NCI-H146 (cell line): ENCODE data around the gene SPECC1L.

Experiments
- DNase-seq: peaks from one replicate; lab custom pipeline; 2025; lab: John Stamatoyannopoulos, UW

SPECC1L gene

DNA sequence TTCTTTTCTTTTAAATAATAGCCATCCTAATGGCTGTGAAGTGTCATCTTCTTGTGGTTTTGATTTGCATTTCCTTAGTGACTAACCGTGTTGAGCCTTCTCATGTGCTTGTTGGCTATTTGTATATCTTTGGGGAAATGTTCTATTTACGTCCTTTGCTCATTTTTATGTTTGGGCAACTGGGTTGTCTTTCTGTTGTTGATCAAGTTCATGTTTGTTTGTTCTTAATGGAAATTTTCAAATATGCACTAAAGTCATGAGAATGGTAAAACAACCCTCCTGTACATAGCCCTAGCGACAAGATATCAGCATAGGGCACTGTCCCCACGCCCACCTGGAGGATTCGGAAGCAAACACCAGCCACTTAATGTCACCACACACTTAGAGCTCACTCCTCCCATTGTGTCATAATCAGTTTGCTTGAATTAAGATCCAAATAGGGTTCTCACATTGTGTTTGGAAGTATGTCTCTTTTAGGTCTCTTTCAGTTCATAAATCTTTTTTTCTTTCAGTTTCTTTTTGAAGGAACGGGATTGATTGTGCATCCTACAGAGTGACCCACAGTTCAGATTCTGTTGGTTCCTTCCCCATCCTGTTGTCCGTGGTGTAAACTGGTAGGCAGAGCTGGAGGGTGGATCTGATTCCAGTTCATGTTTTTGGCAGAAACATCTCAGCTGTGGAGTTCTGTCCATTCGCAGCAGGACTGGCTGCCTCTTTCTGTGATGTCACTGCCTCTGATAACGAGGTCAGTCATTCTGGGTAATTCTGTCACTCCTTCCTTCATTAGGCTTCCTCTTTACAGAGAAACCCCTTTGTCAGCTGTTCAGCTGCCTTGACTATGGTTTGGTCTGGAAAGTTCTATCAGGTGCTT lies 130.3 kb downstream of the SPECC1L start:
- DNase-seq: no peak

DNA sequence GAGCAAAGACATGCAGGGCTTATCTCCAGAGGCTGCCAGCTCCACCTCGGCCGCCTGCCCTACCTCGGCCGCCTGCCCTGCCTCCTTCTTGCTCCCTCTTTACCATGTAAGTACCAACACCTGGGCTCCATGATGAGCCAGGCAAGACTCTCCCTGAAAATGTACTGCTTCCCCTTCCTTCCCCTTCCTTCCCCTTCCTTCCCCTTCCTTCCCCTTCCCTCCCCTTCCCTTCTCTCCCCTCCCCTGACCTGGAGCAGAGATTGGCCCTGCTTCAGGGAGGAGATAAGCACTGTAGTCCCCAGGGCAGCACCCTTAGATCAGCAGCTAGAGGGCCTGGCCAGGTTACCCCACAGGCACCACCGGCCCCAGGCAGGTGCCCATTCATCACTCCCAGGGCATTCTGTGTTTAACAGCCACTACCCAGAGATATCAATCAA lies 131.3 kb downstream of the SPECC1L start:
- DNase-seq: no peak

DNA sequence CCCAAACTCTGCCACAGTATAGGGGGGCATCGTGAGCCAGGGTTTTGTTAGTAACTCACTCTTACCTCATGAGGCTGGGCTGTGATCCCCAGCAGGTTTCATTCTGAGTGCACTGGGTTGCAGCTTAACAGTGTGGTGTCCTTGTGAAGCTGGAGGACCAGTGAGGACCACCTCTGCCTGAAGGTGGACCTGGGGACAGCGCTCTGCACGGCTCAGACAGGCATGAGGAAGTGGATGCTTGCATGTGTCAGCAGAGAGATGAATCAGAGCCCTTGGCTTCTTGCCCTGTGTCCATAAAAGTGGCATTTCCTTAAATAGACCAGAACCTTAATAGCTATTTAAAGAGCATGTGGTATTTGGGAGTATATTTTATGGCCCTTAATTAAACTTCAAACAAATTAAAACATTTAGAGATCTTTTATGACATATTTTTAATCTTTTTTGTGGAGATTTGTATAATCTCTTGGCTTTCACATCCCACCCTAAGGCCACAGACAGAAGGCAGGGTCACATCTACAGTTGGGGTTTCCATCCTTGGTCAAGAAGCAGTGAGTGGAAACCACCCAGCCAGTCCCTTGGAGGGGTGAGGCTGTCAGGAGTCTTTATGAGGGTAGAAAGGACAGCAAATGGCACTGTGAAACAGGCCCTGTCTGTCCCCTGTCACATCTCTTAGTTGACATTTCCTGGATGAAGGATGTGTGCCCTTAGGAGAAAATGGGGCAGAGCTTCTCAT lies 132.0 kb downstream of the SPECC1L start:
- DNase-seq: no peak

DNA sequence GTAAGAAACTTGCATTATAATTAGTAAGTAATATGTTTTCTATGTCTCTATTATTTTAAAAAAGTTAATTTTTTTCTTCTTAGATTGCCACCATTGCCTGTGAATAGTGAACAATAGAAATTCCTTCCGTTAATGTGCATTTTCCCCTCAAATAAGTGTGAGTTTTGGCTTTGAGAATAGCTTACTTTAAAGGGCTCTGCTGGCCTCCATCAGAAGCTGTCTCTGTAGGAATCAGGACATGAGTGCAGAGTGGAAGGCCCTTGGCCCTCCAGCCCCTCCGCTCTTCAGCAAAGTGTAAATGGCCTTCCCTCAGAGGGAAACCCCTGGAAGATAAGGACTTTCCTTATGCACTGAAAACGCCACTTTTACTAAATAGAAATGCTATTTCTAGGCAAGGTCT lies 132.7 kb downstream of the SPECC1L start:
- no peak for DNase-seq

DNA sequence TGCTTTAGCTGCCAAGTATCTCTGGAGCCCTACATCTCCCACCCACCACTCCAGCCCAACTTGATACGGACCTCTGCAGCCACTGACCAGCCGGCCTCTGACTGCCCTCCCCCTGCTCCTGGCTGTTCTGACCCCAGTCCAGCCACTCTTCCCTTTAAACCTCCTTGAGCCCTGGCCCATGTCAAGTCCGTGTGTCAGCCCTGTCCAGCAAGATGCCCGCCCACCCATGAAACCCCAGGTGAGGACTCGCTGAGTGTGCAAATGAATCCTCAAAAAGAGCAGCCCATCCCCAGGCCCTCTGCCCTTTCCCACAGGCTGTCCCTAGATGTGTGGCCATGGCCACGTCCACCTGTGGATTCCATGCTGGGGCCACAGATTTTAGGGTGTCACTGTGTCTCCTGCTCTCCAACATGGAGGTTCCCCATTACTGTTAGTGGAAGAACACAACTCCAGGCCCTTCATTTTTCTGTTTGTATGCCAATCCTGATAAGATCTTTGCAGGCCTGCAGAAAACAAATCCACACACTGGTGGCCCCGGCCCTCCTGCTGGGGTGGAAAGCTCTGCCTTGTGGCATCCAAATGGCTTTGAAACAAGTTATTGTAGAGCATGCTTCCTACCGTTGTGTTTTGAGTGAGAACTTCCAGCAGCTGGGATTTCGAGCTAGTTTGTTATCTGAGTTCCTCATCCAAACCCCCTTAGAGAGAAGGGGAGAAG lies 134.1 kb downstream of the SPECC1L start:
- no peak for DNase-seq

- DNase-seq: no peak
Observed at GRCh38 chr22:24405631-24406321, 135.1 kb downstream of the SPECC1L start.

- no peak for DNase-seq
Observed at GRCh38 chr22:24406322-24407277, 136.0 kb downstream of the SPECC1L start.

- DNase-seq: no peak
Observed at GRCh38 chr22:24407278-24407665, 136.6 kb downstream of the SPECC1L start.

DNA sequence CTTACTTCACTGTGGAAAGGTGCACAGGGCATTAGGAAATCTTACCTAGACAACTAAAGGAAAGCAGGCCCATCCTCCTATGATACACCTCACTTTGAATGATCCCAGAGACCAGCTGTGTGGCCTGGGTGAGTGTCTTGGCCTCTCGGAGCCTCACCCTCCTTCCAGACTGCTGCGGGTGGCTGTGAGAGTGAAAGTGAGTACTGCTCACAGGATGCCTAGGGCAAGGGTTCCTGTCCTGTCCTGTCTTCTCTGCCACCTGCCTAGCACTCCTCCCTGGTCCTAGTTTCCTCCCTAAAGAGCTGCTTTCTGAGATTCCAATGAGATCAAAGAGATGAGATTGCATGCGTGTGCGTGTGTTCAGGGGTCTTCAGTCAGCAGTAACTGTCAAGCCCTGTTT lies 137.3 kb downstream of the SPECC1L start:
- no peak for DNase-seq

- no peak for DNase-seq
Observed at GRCh38 chr22:24408630-24409029, 138.0 kb downstream of the SPECC1L start.

GRCh38 chr22:24409707-24410106 lies 139.1 kb downstream of the SPECC1L start:
- no peak for DNase-seq

GRCh38 chr22:24410110-24410856 lies 139.7 kb downstream of the SPECC1L start:
- DNase-seq: no peak

DNA sequence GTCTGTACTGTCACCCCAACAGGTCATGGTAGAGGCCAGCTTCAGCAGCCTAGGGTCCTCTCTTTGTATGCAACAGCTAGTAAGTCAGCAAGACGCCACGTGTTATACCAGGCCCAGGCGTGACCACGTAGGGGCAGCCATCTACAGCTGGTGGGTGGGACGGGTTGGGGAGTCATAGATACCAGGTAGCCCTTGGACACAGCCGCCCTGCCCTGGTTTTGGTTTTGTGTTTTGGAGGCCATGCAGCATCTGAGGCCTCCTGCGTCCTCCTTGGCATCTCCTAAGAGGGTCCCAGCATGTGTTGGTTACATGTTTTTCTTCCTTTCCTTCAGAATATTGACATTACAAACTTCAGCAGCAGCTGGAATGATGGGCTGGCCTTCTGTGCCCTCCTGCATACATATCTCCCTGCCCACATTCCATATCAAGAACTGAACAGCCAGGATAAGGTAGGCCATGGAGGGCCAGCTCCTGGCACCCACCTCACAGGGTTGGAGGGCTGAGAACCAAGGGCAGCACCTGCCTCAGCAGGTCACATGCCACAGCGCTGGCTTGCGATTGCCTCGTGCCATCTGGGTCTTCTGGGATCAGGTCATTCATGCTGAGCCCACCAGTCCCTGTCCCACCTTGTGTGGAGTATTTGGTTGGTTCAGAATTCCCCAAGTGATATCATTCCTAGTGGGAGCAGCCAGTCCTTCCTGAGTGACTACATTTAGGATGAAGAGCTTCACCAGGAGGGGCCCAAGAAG lies 140.8 kb downstream of the SPECC1L start:
- DNase-seq: no peak

DNA sequence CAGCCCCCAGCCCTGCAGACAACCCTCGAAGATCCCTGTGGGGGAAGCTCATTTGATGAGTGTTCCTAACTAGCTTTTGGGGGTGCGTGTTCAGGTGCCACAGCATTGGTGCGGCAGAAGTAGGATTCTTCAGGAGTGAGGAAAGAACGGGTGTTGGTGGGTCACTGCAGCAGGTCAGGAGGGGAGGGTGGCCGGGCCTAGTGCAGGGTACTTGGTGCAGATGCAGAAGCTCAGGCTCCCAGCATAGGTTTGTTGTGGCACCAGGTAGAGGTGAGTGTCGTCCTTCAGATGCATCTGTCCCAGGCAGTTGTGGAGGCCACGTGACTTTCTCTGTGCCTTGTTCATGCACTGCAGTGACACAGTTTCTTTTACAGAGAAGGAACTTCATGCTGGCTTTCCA lies 141.6 kb downstream of the SPECC1L start:
- DNase-seq: no peak

- DNase-seq: no peak
Observed at GRCh38 chr22:24413271-24413670, 142.6 kb downstream of the SPECC1L start.

- no peak for DNase-seq
Observed at GRCh38 chr22:24413736-24414385, 143.2 kb downstream of the SPECC1L start.

DNA sequence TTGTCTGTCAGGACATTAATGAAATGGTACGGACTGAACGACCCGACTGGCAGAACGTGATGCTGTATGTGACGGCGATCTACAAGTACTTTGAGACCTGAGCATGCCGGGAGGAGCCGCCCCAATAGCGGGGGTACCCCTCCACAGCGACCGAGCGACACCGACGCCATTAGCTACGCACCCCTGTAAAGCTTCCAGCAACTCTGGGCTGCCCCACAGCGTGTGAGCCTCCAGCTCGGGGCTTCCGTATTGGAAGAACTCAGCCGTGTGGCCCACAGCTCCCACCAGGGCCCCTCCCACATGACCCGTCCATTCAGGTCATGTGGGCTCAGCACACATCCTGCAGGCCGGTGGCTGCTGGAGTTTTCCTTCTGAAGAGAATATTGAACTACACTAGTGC lies 143.9 kb downstream of the SPECC1L start:
- no peak for DNase-seq

DNA sequence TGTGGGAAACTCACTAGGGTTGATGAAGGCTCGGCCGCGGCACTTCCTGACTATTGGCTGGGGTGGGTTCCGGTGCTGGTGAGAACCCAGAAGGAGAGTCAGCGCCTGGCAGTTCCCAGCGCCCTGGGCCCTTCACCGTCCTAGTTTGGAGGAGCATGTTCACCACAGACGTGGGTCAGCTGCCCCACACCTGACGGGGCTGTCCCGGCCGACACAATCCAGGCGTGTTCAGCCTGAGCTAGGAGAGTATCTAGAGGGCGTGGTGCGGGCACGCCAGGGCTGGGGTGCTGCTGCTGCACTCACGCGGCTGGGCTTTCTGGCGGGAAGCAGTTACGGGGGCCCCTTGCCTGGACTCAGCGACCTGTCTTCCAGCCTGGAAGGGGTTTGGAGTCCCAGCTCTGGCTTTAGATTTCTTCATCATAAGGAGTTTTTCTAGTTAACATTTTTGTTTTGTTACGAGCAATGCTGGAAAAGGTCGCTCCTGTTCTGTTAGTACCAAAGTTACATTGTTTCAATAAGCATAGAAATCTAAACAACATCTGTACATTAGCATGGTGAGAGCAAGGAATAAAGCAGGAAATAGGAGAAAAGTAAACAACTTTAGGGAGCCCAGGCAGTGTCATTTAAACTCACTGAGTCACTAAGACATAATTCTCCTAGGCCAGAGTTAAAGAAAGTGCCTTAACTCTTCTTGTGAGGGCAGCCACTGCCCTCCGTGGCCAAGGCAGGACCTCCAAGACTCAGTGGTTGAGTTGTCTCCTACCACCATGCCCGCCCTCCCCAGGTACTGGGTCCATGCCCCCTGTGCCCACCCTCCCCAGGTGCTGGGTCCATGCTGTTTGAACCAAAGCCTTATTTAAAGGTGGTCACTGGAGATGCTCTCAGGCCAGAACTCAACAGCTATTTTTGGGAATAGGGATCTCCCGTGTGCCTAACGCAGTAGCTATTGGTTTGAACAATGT lies 144.6 kb downstream of the SPECC1L start:
- DNase-seq: no peak
